WTC11 (cell line): ENCODE data around the gene CRBN. TPM values are rescaled to one million over a fixed set of nuclear protein-coding genes. Genes with fewer than 3 reads are reported as not detected.

Source experiments
- ATAC-seq: fragments of 200-7000 bp; cut with Tn5 transposase; 2 replicates; pipeline ENCODE4 v1.10.0; 2021; ENCODE audit warnings: mild to moderate bottlenecking, moderate library complexity
- CTCF ChIA-PET: fragments of 300-600 bp; sonication (Branson Sonifier 250); formaldehyde crosslinking; loops from one replicate; lab custom pipeline; 2021; ENCODE audit warnings: antibody characterized with exemption; lab: Charles Lee
- POLR2A ChIA-PET: fragments of 350-600 bp; sonication (Branson Sonifier 250); formaldehyde crosslinking; loops from one replicate; lab custom pipeline; 2021; ENCODE audit warnings: antibody characterized with exemption; lab: Charles Lee
- DNase-seq: peaks from one replicate; pipeline ENCODE4 v3.0.0; 2021; ENCODE audit warnings: low spot score
- H3K27ac Mint-ChIP-seq: 2 replicates; pipeline ENCODE4 v1.8.0; 2021; ENCODE audit warnings: mixed read lengths
- H3K27me3 Mint-ChIP-seq: 2 replicates; pipeline ENCODE4 v1.8.0; 2021; ENCODE audit warnings: low read depth, mild to moderate bottlenecking, moderate library complexity, mixed read lengths
- H3K36me3 Mint-ChIP-seq: 2 replicates; pipeline ENCODE4 v1.8.0; 2021; ENCODE audit warnings: mixed read lengths
- H3K4me1 Mint-ChIP-seq: 2 replicates; pipeline ENCODE4 v1.8.0; 2022; ENCODE audit warnings: mixed read lengths
- H3K4me3 Mint-ChIP-seq: 2 replicates; pipeline ENCODE4 v1.8.0; 2021; ENCODE audit warnings: mild to moderate bottlenecking, moderate library complexity, mixed read lengths
- H3K9me3 Mint-ChIP-seq: 2 replicates; pipeline ENCODE4 v1.8.0; 2021; ENCODE audit warnings: mixed read lengths
- CREB1 ChIP-seq: sonication (generic); formaldehyde crosslinking; IDR thresholded peaks from 2 replicates; pipeline ENCODE4 v1.8.0; 2023; ENCODE audit warnings: mild to moderate bottlenecking, missing genetic modification reagents
- JUN ChIP-seq: sonication (generic); formaldehyde crosslinking; IDR thresholded peaks from 2 replicates; pipeline ENCODE4 v1.8.0; 2023; ENCODE audit warnings: mild to moderate bottlenecking, missing genetic modification reagents
- NFE2L1 ChIP-seq: sonication (generic); formaldehyde crosslinking; IDR thresholded peaks from 2 replicates; pipeline ENCODE4 v1.8.1; 2023; ENCODE audit warnings: missing genetic modification reagents
- NR3C1 ChIP-seq: sonication (generic); formaldehyde crosslinking; conservative IDR thresholded peaks from 2 replicates; pipeline ENCODE4 v1.8.1; 2023; ENCODE audit warnings: low read depth, mild to moderate bottlenecking, missing genetic modification reagents
- PRRX2 ChIP-seq: fragments of 250-450 bp; sonication (Bioruptor Pico); IDR thresholded peaks from 2 replicates; pipeline ENCODE4 v1.8.0; 2021; ENCODE audit warnings: mild to moderate bottlenecking
- SMAD3 ChIP-seq: sonication (generic); formaldehyde crosslinking; IDR thresholded peaks from 2 replicates; pipeline ENCODE4 v1.8.0; 2022; ENCODE audit warnings: missing genetic modification reagents, mild to moderate bottlenecking, borderline replicate concordance
- SP1 ChIP-seq: sonication (generic); formaldehyde crosslinking; conservative IDR thresholded peaks from 2 replicates; pipeline ENCODE4 v1.8.1; 2022; ENCODE audit warnings: missing genetic modification reagents
- TEAD1 ChIP-seq: sonication (generic); formaldehyde crosslinking; IDR thresholded peaks from 2 replicates; pipeline ENCODE4 v1.8.0; 2022; ENCODE audit warnings: mild to moderate bottlenecking, missing genetic modification reagents
- total RNA-seq: library from RNA; stranded (reverse); gene quantifications from 3 replicates; pipeline ENCODE4 v1.2.3, GENCODE V29; 2021
- TF ChIP-seq, protein P1 (sequence below): fragments of 250-450 bp; sonication (Bioruptor Pico); IDR thresholded peaks from 2 replicates; pipeline ENCODE4 v2.1.2; 2022; ENCODE audit warnings: mild to moderate bottlenecking, moderate library complexity
- TF ChIP-seq, protein P2 (sequence below): sonication (generic); formaldehyde crosslinking; IDR thresholded peaks from 2 replicates; pipeline ENCODE4 v1.8.1; 2023; ENCODE audit warnings: mild to moderate bottlenecking, missing genetic modification reagents, moderate library complexity
- TF ChIP-seq, protein P3 (sequence below): fragments of 250-450 bp; sonication (Bioruptor Pico); IDR thresholded peaks from 2 replicates; pipeline ENCODE4 v1.8.0; 2021; ENCODE audit warnings: mild to moderate bottlenecking
- TF ChIP-seq, protein P4 (sequence below): sonication (generic); formaldehyde crosslinking; IDR thresholded peaks from 2 replicates; pipeline ENCODE4 v1.8.1; 2023; ENCODE audit warnings: mild to moderate bottlenecking, missing genetic modification reagents
- TF ChIP-seq, protein P5 (sequence below): sonication (generic); formaldehyde crosslinking; IDR thresholded peaks from 2 replicates; pipeline ENCODE4 v1.8.1; 2023; ENCODE audit warnings: mild to moderate bottlenecking, moderate library complexity, missing genetic modification reagents
- TF ChIP-seq, protein P6 (sequence below): sonication (generic); formaldehyde crosslinking; IDR thresholded peaks from 2 replicates; pipeline ENCODE4 v1.8.0; 2022; ENCODE audit warnings: mild to moderate bottlenecking, missing genetic modification reagents
- TF ChIP-seq, protein P7 (sequence below): sonication (generic); formaldehyde crosslinking; IDR thresholded peaks from 2 replicates; pipeline ENCODE4 v1.8.1; 2022; ENCODE audit warnings: low read depth, mild to moderate bottlenecking, moderate library complexity, missing genetic modification reagents, borderline replicate concordance
- TF ChIP-seq, protein P8 (sequence below): fragments of 250-450 bp; sonication (Bioruptor Pico); IDR thresholded peaks from 2 replicates; pipeline ENCODE4 v1.9.0; 2021; ENCODE audit warnings: mild to moderate bottlenecking, borderline replicate concordance

The CRBN gene
- total RNA-seq, 1 experiment from 2014 or later: 24.4 TPM

DNA sequence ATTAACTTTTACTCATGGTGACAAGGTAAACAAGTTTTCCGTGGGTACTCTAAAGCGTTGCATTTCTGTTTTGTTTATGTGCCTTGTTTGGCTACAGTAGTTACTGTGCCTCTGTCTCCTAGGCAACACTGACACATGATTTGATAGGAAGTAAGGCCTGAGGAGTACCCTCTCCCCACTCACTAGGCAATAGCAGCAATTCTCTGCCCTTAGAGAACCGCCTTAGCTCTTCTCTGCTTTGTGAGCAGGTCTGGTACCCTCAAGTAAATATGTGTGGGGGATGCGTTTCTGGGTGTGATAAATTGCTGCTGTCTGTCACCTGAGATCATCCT, 69.2 kb downstream of the CRBN start, which contains the start of gene IL5RA:
TSS of gene IL5RA (minus strand) at position 76 of the 332 bp plus-strand sequence. CDS start 5,390 bp downstream, outside the sequence.
- no peak within 1 kb of the TSS for H3K4me3 Mint-ChIP-seq
- CTCF ChIA-PET: no interaction called here
- TF ChIP-seq SMAD3 (CRISPR knock-in tag) (no peak), JUN (CRISPR knock-in tag) (no peak), PRRX2 (CRISPR knock-in tag) (no peak)
- TF ChIP-seq, protein P1, sequence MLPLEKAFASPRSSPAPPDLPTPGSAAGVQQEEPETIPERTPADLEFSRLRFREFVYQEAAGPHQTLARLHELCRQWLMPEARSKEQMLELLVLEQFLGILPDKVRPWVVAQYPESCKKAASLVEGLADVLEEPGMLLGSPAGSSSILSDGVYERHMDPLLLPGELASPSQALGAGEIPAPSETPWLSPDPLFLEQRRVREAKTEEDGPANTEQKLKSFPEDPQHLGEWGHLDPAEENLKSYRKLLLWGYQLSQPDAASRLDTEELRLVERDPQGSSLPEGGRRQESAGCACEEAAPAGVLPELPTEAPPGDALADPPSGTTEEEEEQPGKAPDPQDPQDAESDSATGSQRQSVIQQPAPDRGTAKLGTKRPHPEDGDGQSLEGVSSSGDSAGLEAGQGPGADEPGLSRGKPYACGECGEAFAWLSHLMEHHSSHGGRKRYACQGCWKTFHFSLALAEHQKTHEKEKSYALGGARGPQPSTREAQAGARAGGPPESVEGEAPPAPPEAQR (CRISPR knock-in tag): no peak
- TF ChIP-seq, protein P2, sequence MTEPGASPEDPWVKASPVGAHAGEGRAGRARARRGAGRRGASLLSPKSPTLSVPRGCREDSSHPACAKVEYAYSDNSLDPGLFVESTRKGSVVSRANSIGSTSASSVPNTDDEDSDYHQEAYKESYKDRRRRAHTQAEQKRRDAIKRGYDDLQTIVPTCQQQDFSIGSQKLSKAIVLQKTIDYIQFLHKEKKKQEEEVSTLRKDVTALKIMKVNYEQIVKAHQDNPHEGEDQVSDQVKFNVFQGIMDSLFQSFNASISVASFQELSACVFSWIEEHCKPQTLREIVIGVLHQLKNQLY (CRISPR knock-in tag): no peak
- TF ChIP-seq, protein P3, sequence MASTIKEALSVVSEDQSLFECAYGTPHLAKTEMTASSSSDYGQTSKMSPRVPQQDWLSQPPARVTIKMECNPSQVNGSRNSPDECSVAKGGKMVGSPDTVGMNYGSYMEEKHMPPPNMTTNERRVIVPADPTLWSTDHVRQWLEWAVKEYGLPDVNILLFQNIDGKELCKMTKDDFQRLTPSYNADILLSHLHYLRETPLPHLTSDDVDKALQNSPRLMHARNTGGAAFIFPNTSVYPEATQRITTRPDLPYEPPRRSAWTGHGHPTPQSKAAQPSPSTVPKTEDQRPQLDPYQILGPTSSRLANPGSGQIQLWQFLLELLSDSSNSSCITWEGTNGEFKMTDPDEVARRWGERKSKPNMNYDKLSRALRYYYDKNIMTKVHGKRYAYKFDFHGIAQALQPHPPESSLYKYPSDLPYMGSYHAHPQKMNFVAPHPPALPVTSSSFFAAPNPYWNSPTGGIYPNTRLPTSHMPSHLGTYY (CRISPR knock-in tag): no peak
- TF ChIP-seq, protein P4, sequence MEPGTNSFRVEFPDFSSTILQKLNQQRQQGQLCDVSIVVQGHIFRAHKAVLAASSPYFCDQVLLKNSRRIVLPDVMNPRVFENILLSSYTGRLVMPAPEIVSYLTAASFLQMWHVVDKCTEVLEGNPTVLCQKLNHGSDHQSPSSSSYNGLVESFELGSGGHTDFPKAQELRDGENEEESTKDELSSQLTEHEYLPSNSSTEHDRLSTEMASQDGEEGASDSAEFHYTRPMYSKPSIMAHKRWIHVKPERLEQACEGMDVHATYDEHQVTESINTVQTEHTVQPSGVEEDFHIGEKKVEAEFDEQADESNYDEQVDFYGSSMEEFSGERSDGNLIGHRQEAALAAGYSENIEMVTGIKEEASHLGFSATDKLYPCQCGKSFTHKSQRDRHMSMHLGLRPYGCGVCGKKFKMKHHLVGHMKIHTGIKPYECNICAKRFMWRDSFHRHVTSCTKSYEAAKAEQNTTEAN (CRISPR knock-in tag): no peak
- TF ChIP-seq, protein P5, sequence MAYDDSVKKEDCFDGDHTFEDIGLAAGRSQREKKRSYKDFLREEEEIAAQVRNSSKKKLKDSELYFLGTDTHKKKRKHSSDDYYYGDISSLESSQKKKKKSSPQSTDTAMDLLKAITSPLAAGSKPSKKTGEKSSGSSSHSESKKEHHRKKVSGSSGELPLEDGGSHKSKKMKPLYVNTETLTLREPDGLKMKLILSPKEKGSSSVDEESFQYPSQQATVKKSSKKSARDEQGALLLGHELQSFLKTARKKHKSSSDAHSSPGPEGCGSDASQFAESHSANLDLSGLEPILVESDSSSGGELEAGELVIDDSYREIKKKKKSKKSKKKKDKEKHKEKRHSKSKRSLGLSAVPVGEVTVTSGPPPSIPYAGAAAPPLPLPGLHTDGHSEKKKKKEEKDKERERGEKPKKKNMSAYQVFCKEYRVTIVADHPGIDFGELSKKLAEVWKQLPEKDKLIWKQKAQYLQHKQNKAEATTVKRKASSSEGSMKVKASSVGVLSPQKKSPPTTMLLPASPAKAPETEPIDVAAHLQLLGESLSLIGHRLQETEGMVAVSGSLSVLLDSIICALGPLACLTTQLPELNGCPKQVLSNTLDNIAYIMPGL: no peak
- TF ChIP-seq, protein P6, sequence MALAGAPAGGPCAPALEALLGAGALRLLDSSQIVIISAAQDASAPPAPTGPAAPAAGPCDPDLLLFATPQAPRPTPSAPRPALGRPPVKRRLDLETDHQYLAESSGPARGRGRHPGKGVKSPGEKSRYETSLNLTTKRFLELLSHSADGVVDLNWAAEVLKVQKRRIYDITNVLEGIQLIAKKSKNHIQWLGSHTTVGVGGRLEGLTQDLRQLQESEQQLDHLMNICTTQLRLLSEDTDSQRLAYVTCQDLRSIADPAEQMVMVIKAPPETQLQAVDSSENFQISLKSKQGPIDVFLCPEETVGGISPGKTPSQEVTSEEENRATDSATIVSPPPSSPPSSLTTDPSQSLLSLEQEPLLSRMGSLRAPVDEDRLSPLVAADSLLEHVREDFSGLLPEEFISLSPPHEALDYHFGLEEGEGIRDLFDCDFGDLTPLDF: no peak
- TF ChIP-seq, all 79 proteins: peak for 0
- POLR2A ChIA-PET: no interaction called here
- Mint-ChIP-seq H3K4me1 (peaks cover 6% of the 10 kb centered on the region; the same call in 1 of the 2 replicates), H3K27me3 (no peaks in the 10 kb centered on the region; the same call in none of the 2 replicates), H3K36me3 (peaks cover 29% of the 10 kb centered on the region), H3K9me3 (peaks cover 60% of the 10 kb centered on the region), H3K27ac (no peak within 1 kb of the TSS)
- DNase-seq (no peak), ATAC-seq (peak; percentile 69)

DNA sequence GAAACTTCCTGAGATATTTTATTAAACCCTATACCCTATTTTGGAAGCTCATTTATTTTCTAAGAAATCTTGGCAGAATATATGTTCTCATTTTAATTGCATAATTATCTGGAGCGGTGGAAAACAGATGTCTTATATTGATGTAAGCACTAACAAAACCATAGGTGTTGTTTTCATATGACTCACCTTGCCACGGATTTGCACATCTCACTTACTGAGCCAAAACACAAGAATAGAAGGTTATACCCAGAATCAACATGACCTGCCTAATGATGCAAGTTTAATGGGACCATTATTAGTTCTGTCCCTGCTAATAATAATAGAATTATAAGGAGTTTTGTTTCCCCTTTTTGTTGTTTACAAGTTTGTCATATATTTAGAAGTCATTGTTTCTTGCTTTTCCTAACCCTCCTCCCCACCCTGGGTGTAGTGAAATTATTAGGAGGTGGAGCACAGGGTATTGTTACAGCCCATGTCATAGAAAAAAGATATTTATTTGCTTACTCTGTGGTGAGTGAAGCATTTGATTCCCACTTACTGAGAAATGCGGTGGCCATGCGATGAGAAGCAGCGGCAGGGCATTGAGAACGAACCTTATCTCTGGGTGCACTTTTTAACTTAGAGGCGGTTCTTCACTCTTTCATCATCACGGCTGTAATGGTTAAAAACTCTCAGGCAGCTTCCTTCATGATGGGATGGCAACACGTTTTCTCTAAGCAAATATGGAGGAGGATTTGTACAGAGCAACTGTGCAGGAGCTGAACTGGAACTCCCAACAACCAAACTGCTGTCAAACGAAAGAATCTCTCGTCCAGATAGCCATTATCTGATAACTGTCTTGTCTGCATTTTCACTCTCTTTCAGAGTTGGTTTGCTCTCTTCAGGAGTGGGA, 69.8 kb downstream of the CRBN start:
- peaks cover 58% of the 10 kb centered on the region for H3K9me3 Mint-ChIP-seq
- DNase-seq (no peak), ATAC-seq (no peak)
- CTCF ChIA-PET: no interaction called here
- no peak overlapping the region for H3K4me3 Mint-ChIP-seq
- peaks cover 28% of the 10 kb centered on the region for H3K36me3 Mint-ChIP-seq
- no peak for TF ChIP-seq SP1 (CRISPR knock-in tag)
- TF ChIP-seq CREB1 (CRISPR knock-in tag): no peak
- no peak for TF ChIP-seq TEAD1 (CRISPR knock-in tag)
- TF ChIP-seq, protein P7, sequence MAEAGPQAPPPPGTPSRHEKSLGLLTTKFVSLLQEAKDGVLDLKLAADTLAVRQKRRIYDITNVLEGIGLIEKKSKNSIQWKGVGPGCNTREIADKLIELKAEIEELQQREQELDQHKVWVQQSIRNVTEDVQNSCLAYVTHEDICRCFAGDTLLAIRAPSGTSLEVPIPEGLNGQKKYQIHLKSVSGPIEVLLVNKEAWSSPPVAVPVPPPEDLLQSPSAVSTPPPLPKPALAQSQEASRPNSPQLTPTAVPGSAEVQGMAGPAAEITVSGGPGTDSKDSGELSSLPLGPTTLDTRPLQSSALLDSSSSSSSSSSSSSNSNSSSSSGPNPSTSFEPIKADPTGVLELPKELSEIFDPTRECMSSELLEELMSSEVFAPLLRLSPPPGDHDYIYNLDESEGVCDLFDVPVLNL (CRISPR knock-in tag): no peak
- TF ChIP-seq, protein P8, sequence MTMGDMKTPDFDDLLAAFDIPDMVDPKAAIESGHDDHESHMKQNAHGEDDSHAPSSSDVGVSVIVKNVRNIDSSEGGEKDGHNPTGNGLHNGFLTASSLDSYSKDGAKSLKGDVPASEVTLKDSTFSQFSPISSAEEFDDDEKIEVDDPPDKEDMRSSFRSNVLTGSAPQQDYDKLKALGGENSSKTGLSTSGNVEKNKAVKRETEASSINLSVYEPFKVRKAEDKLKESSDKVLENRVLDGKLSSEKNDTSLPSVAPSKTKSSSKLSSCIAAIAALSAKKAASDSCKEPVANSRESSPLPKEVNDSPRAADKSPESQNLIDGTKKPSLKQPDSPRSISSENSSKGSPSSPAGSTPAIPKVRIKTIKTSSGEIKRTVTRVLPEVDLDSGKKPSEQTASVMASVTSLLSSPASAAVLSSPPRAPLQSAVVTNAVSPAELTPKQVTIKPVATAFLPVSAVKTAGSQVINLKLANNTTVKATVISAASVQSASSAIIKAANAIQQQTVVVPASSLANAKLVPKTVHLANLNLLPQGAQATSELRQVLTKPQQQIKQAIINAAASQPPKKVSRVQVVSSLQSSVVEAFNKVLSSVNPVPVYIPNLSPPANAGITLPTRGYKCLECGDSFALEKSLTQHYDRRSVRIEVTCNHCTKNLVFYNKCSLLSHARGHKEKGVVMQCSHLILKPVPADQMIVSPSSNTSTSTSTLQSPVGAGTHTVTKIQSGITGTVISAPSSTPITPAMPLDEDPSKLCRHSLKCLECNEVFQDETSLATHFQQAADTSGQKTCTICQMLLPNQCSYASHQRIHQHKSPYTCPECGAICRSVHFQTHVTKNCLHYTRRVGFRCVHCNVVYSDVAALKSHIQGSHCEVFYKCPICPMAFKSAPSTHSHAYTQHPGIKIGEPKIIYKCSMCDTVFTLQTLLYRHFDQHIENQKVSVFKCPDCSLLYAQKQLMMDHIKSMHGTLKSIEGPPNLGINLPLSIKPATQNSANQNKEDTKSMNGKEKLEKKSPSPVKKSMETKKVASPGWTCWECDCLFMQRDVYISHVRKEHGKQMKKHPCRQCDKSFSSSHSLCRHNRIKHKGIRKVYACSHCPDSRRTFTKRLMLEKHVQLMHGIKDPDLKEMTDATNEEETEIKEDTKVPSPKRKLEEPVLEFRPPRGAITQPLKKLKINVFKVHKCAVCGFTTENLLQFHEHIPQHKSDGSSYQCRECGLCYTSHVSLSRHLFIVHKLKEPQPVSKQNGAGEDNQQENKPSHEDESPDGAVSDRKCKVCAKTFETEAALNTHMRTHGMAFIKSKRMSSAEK: no peak
- TF ChIP-seq NR3C1 (CRISPR knock-in tag): no peak
- TF ChIP-seq NFE2L1 (CRISPR knock-in tag): no peak
- no peaks in the 10 kb centered on the region; the same call in 1 of the 2 replicates for H3K27me3 Mint-ChIP-seq
- H3K4me1 Mint-ChIP-seq: peaks cover 6% of the 10 kb centered on the region; the same call in 1 of the 2 replicates
- H3K27ac Mint-ChIP-seq: no peak overlapping the region
- POLR2A ChIA-PET: no interaction called here
